GM12878 (cell line): ENCODE data around the gene NDUFAF5. TPM values are rescaled to one million over a fixed set of nuclear protein-coding genes. Genes with fewer than 3 reads are reported as not detected.

Experiments
- ATAC-seq: fragments of 200-7000 bp; cut with Tn5 transposase; 3 replicates; pipeline ENCODE4 v1.9.1; 2020; ENCODE audit warnings: mild to moderate bottlenecking, moderate library complexity
- BruUV-seq: library from RNA; stranded (reverse); fragments of 400-500 nt; replicated peaks from 2 replicates; lab custom pipeline; 2021; lab: Mats Ljungman, UMichigan
- CTCF ChIA-PET: fragments of 300-600 bp; sonication (Branson Sonifier 250); formaldehyde crosslinking; extraction: SDS; loops from one replicate; lab custom pipeline; 2021; ENCODE audit warnings: inconsistent platforms; lab: Yijun Ruan, JAX
- POLR2A ChIA-PET: fragments of 350-600 bp; formaldehyde crosslinking; extraction: SDS; loops from one replicate; lab custom pipeline; 2021; ENCODE audit warnings: inconsistent platforms; lab: Charles Lee
- RAD21 ChIA-PET: fragments of 300-600 bp; sonication (Branson Sonifier 250); formaldehyde crosslinking; loops from one replicate; lab custom pipeline; 2023; ENCODE audit warnings: antibody characterized with exemption; ENCODE audit not compliant: unreplicated experiment; lab: Charles Lee
- SMC1A ChIA-PET: fragments of 300-600 bp; sonication (Branson Sonifier 250); formaldehyde crosslinking; loops from one replicate; lab custom pipeline; 2023; ENCODE audit not compliant: unreplicated experiment, uncharacterized antibody; lab: Charles Lee
- DNase-seq: peaks from one replicate; pipeline ENCODE4 v3.0.0-alpha.2; 2011; ENCODE audit warnings: low read depth, low spot score
- FAIRE-seq: peaks from 3 replicates; lab custom pipeline; 2011; peaks lifted over from hg19 to GRCh38; lab: Jason Lieb, UNC
- H2AFZ ChIP-seq: 2 replicates; pipeline ENCODE4 v1.6.0; 2011; ENCODE audit warnings: low read depth, low read length, control low read depth; ENCODE audit not compliant: control insufficient read depth
- H3K27ac ChIP-seq: 2 replicates; pipeline ENCODE4 v1.5.1; 2011; ENCODE audit warnings: control low read depth; ENCODE audit not compliant: control insufficient read depth, insufficient read depth
- H3K27me3 ChIP-seq, 2 experiments: replicated peaks in 1 of 2; 2 replicates each; pipeline versions ENCODE4 v1.6.0 to v1.6.1; 2011; ENCODE audit warnings: low read length in 1 of 2; ENCODE audit not compliant: control insufficient read depth in 2 of 2, insufficient read depth in 2 of 2
- H3K36me3 ChIP-seq, 2 experiments: 2 replicates each; pipeline ENCODE4 v1.5.1; 2011; ENCODE audit warnings: low read length in 1 of 2; ENCODE audit not compliant: control insufficient read depth in 2 of 2, insufficient read depth in 2 of 2
- H3K4me1 ChIP-seq: 2 replicates; pipeline ENCODE4 v1.6.1; 2011; ENCODE audit warnings: mild to moderate bottlenecking, low read length, moderate library complexity, mixed read lengths; ENCODE audit not compliant: control insufficient read depth, insufficient read depth
- H3K4me2 ChIP-seq: 2 replicates; pipeline ENCODE4 v1.6.0; 2011; ENCODE audit warnings: control low read depth; ENCODE audit not compliant: control insufficient read depth, insufficient read depth
- H3K4me3 ChIP-seq: fragments of 200-600 bp; sonication (generic); 2 replicates; pipeline ENCODE4 v1.5.1; 2016
- H3K79me2 ChIP-seq: 2 replicates; pipeline ENCODE4 v1.6.0; 2011; ENCODE audit warnings: low read length; ENCODE audit not compliant: control insufficient read depth, insufficient read depth
- H3K9ac ChIP-seq: 2 replicates; pipeline ENCODE4 v1.8.0; 2011; ENCODE audit warnings: low read length, control low read depth, mixed read lengths; ENCODE audit not compliant: control insufficient read depth, insufficient read depth
- H3K9me3 ChIP-seq: replicated peaks from 3 replicates; pipeline ENCODE4 v1.5.1; 2011; ENCODE audit warnings: mild to moderate bottlenecking, low read length; ENCODE audit not compliant: control insufficient read depth, insufficient read depth
- H4K20me1 ChIP-seq: 2 replicates; pipeline ENCODE4 v1.6.0; 2011; ENCODE audit not compliant: control insufficient read depth, insufficient read depth
- ATF2 ChIP-seq: IDR thresholded peaks from 2 replicates; pipeline ENCODE4 v1.6.1; 2012; ENCODE audit warnings: low read length, inconsistent platforms
- CBFB ChIP-seq: IDR thresholded peaks from 2 replicates; pipeline ENCODE4 v1.6.1; 2016; ENCODE audit warnings: antibody characterized with exemption, low read depth
- HCFC1 ChIP-seq: fragments of 150-350 bp; IDR thresholded peaks from 2 replicates; pipeline ENCODE4 v1.6.1; 2014; ENCODE audit warnings: low read length
- IKZF2 ChIP-seq, 2 experiments: fragments of 450-650 bp; IDR thresholded peaks; 2 replicates each; pipeline ENCODE4 v1.6.1; 2017; ENCODE audit warnings: mild to moderate bottlenecking in 2 of 2, moderate library complexity in 2 of 2
- NFXL1 ChIP-seq: fragments of 450-650 bp; IDR thresholded peaks from 2 replicates; pipeline ENCODE4 v1.6.1; 2017; ENCODE audit warnings: antibody characterized with exemption, mild to moderate bottlenecking, borderline replicate concordance
- PML ChIP-seq: IDR thresholded peaks from 2 replicates; pipeline ENCODE4 v1.6.1; 2012; ENCODE audit warnings: low read length, inconsistent platforms
- SMAD5 ChIP-seq: IDR thresholded peaks from 2 replicates; pipeline ENCODE4 v1.6.1; 2016; ENCODE audit warnings: antibody characterized with exemption, low read depth
- STAT1 ChIP-seq: fragments of 450-650 bp; conservative IDR thresholded peaks from 2 replicates; pipeline ENCODE4 v1.6.1; 2014; ENCODE audit warnings: antibody characterized with exemption, mild to moderate bottlenecking
- SUPT20H ChIP-seq: IDR thresholded peaks from 2 replicates; pipeline ENCODE4 v1.6.1; 2011; ENCODE audit warnings: low read depth, mild to moderate bottlenecking, low read length, moderate library complexity, borderline replicate concordance; ENCODE audit not compliant: control insufficient read depth
- ZBTB40 ChIP-seq: fragments of 450-650 bp; IDR thresholded peaks from 2 replicates; pipeline ENCODE4 v1.6.1; 2016; ENCODE audit warnings: mild to moderate bottlenecking, moderate library complexity, borderline replicate concordance
- ZNF207 ChIP-seq: fragments of 450-650 bp; IDR thresholded peaks from 2 replicates; pipeline ENCODE4 v1.6.1; 2014; ENCODE audit warnings: antibody characterized with exemption, mild to moderate bottlenecking, borderline replicate concordance
- ZNF274 ChIP-seq: IDR thresholded peaks from one replicate; pipeline ENCODE4 v1.8.0; 2011; ENCODE audit not compliant: insufficient read length, insufficient read depth
- ZZZ3 ChIP-seq: IDR thresholded peaks from 2 replicates; pipeline ENCODE4 v1.6.1; 2011; ENCODE audit warnings: low read depth; ENCODE audit not compliant: control insufficient read depth, insufficient read length
- WGBS: methylation state at CpG from one replicate; pipeline ENCODE4 v1.1.6; 2016; ENCODE audit warnings: low lambda C conversion rate; ENCODE audit not compliant: insufficient replicate concordance, insufficient coverage; ENCODE audit errors: missing lambda C conversion rate; 5-methylcytosine and 5-hydroxymethylcytosine counted together
- in situ Hi-C: fragments of 300-500 bp; cut with MboI; formaldehyde crosslinking; loops from 9 replicates; pipeline ENCODE4 v1.14.3; 2018; ENCODE audit warnings: mixed read lengths
- intact Hi-C: fragments of 100-400 bp; cut with micrococcal nuclease; formaldehyde crosslinking; loops from one replicate; pipeline ENCODE4 v1.14.2; 2022; ENCODE audit not compliant: unreplicated experiment
- polyA plus RNA-seq, 11 experiments: library from polyadenylated mRNA; depleted of rRNA in 4 of 11; unstranded in 6 of 11; stranded (reverse) in 5 of 11; fragments of >200 nt; fragmentation: Nextera tagmentation in 4 of 11; fragmentation: Illumina TruSeq in 1 of 11; extraction: Ambion mirVana in 4 of 11; extraction: Trizol in 1 of 11; gene quantifications; 1 replicate in 1 of 11; 2 replicates in 10 of 11; pipeline versions ENCODE4 v1.2.1 to v1.2.3, GENCODE V29; 2011 to 2016; ENCODE audit warnings: inconsistent platforms in 2 of 11, missing spikeins in 2 of 11, low read depth in 1 of 11
- total RNA-seq, 4 experiments: library from RNA; depleted of rRNA in 3 of 4; stranded (reverse); fragments of >200 nt in 3 of 4; fragmentation: Illumina TruSeq in 1 of 4; extraction: Trizol in 1 of 4; gene quantifications; 2 replicates each; pipeline versions ENCODE4 v1.2.1 to v1.2.3, GENCODE V29; 2013 to 2021

NDUFAF5 gene
- total and polyA plus RNA-seq, 10 of the 15 experiments (the other 5 are each of a cell fraction or from before 2014, with no cell fraction given), result 15.6 to 36.9 (median 28.0) TPM

- H3K9ac ChIP-seq, result no peak overlapping the region
- CTCF ChIA-PET, result interaction anchor here (1.2 to 1.4 kb wide), 2 partner anchors 8 to 54 kb away, joined by 4 to 7 read pairs; no protein-coding TSS in a partner anchor
- FAIRE-seq, result no peak
Measured at GRCh38 chr20:13825465-13825864, 40.6 kb downstream of the NDUFAF5 start.

GRCh38 chr20:13831476-13831875 lies 46.6 kb downstream of the NDUFAF5 start:
- intact Hi-C loops (no loop called here), in situ Hi-C loops (no loop called here)
- Histone ChIP-seq H3K27ac (no peak overlapping the region), H3K4me2 (no peak overlapping the region), H3K4me1 (no peaks in the 10 kb centered on the region), H3K9ac (no peak overlapping the region), H3K27me3 (no peaks in the 10 kb centered on the region), H3K36me3 (no peaks in the 10 kb centered on the region), H3K4me3 (no peak overlapping the region), H3K79me2 (no peaks in the 10 kb centered on the region), H2AFZ (no peak overlapping the region), H3K9me3 (no peaks in the 10 kb centered on the region), H4K20me1 (no peaks in the 10 kb centered on the region)
- ChIA-PET CTCF (interaction anchor here (2.0 kb wide), 1 partner anchor 10 kb away, joined by 5 read pairs; no protein-coding TSS in a partner anchor), POLR2A (no interaction called here), RAD21 (no interaction called here), SMC1A (no interaction called here)
- BruUV-seq, result no TSS peak
- WGBS, result 44% methylated on average over 3 of the region's 3 CpGs
- ATAC-seq, result no peak
- no peak for DNase-seq
- no peak for FAIRE-seq
- TF ChIP-seq ZBTB40, result no peak
- no peak for TF ChIP-seq STAT1
- TF ChIP-seq NFXL1, result no peak
- no peak for TF ChIP-seq ZZZ3
- TF ChIP-seq IKZF2 (IDR thresholded peaks at IDR 0.05), result no peak
- TF ChIP-seq ATF2, result no peak

More at GRCh38 chr20:13825465-13825864, 40.6 kb downstream of the NDUFAF5 start:
- intact Hi-C loops, result no loop called here
- Histone ChIP-seq H3K4me1 (no peaks in the 10 kb centered on the region), H3K27ac (no peak overlapping the region), H3K4me3 (no peak overlapping the region), H2AFZ (no peak overlapping the region), H4K20me1 (no peaks in the 10 kb centered on the region), H3K9me3 (no peaks in the 10 kb centered on the region), H3K27me3 (no peaks in the 10 kb centered on the region), H3K4me2 (no peak overlapping the region), H3K79me2 (no peaks in the 10 kb centered on the region), H3K36me3 (no peaks in the 10 kb centered on the region)
- RAD21 ChIA-PET, result no interaction called here
- 74% methylated on average over 5 of the region's 5 CpGs for WGBS
- no TSS peak for BruUV-seq
- ATAC-seq, result no peak
- POLR2A ChIA-PET, result interaction anchor here (1.0 kb wide), 1 partner anchor 48 kb away, joined by 3 read pairs; no protein-coding TSS in a partner anchor
- in situ Hi-C loops, result no loop called here
- no peak for DNase-seq
- SMC1A ChIA-PET, result interaction anchor here (0.6 kb wide), 1 partner anchor 48 kb away, joined by 3 read pairs; no protein-coding TSS in a partner anchor
- TF ChIP-seq ZNF207 (no peak), PML (no peak), IKZF2 (IDR thresholded peaks at IDR 0.05) (no peak), SUPT20H (no peak), ZNF274 (no peak), CBFB (no peak), HCFC1 (no peak), SMAD5 (no peak)
